OCI-LY1 (cell line): Measurements from ENCODE around the gene TMEM51.

Experiments
- H2AFZ ChIP-seq: fragments of 200-600 bp; sonication (generic), shearing (Covaris generic); 2 replicates; pipeline ENCODE4 v1.6.0; 2014; ENCODE audit warnings: antibody characterized with exemption, mild to moderate bottlenecking, low read length
- H3F3A ChIP-seq: fragments of 200-600 bp; sonication (generic), shearing (Covaris generic); 2 replicates; pipeline ENCODE4 v1.6.0; 2014; ENCODE audit warnings: mild to moderate bottlenecking, antibody characterized with exemption, low read length, moderate library complexity; ENCODE audit not compliant: insufficient read depth
- H3K27ac ChIP-seq: fragments of 200-600 bp; sonication (generic); 2 replicates; pipeline ENCODE4 v1.5.1; 2014; ENCODE audit warnings: low read length, mixed run types, mild to moderate bottlenecking, low read depth; ENCODE audit not compliant: poor library complexity, severe bottlenecking
- H3K27me3 ChIP-seq: fragments of 200-600 bp; sonication (generic); 2 replicates; pipeline ENCODE4 v1.6.0; 2014; ENCODE audit warnings: antibody characterized with exemption, mild to moderate bottlenecking, low read length, moderate library complexity; ENCODE audit not compliant: insufficient read depth
- H3K36me3 ChIP-seq: fragments of 200-600 bp; sonication (generic); 2 replicates; pipeline ENCODE4 v1.6.1; 2014; ENCODE audit warnings: mild to moderate bottlenecking, antibody characterized with exemption, low read length, moderate library complexity, mixed read lengths; ENCODE audit not compliant: insufficient read depth
- H3K4me1 ChIP-seq: fragments of 200-600 bp; sonication (generic); 2 replicates; pipeline ENCODE4 v1.5.1; 2014; ENCODE audit warnings: mild to moderate bottlenecking, low read length, moderate library complexity; ENCODE audit not compliant: insufficient read depth, severe bottlenecking
- H3K4me2 ChIP-seq: fragments of 200-600 bp; sonication (generic), shearing (Covaris generic); 2 replicates; pipeline ENCODE4 v1.6.1; 2014; ENCODE audit warnings: low read length
- H3K4me3 ChIP-seq: fragments of 200-600 bp; sonication (generic); 2 replicates; pipeline ENCODE4 v1.5.1; 2014; ENCODE audit warnings: low read length, low read depth, mild to moderate bottlenecking, mixed read lengths; ENCODE audit not compliant: poor library complexity, severe bottlenecking
- H3K79me2 ChIP-seq: fragments of 200-600 bp; shearing (Covaris generic); 2 replicates; pipeline ENCODE4 v1.6.1; 2016; ENCODE audit warnings: mixed run types, low read length, mixed read lengths; ENCODE audit not compliant: insufficient read depth
- H3K9ac ChIP-seq: fragments of 200-600 bp; sonication (generic), shearing (Covaris generic); 2 replicates; pipeline ENCODE4 v1.6.1; 2014; ENCODE audit warnings: mild to moderate bottlenecking, low read length, mixed read lengths
- H3K9me2 ChIP-seq: fragments of 200-600 bp; sonication (generic), shearing (Covaris generic); 2 replicates; pipeline ENCODE4 v1.6.1; 2014; ENCODE audit warnings: low read depth, mild to moderate bottlenecking, low read length, mixed read lengths
- H3K9me3 ChIP-seq: fragments of 200-600 bp; shearing (Covaris generic); 2 replicates; pipeline ENCODE4 v1.6.1; 2014; ENCODE audit warnings: low read length, mixed read lengths
- H4K20me1 ChIP-seq: fragments of 200-600 bp; sonication (generic), shearing (Covaris generic); 2 replicates; pipeline ENCODE4 v1.6.0; 2016; ENCODE audit warnings: mild to moderate bottlenecking, low read length; ENCODE audit not compliant: insufficient read depth
- CTCF ChIP-seq: fragments of 200-600 bp; sonication (generic), shearing (Covaris generic); IDR thresholded peaks from 2 replicates; pipeline ENCODE4 v1.5.1; 2017; ENCODE audit warnings: mild to moderate bottlenecking, antibody characterized with exemption, low read length, moderate library complexity, mixed read lengths
- EZH2 ChIP-seq: fragments of 200-600 bp; sonication (generic), shearing (Covaris generic); IDR thresholded peaks from 2 replicates; pipeline ENCODE4 v1.8.0; 2017; ENCODE audit warnings: borderline replicate concordance, mixed run types, mild to moderate bottlenecking, antibody characterized with exemption, low read length, moderate library complexity, mixed read lengths

TMEM51 gene

DNA sequence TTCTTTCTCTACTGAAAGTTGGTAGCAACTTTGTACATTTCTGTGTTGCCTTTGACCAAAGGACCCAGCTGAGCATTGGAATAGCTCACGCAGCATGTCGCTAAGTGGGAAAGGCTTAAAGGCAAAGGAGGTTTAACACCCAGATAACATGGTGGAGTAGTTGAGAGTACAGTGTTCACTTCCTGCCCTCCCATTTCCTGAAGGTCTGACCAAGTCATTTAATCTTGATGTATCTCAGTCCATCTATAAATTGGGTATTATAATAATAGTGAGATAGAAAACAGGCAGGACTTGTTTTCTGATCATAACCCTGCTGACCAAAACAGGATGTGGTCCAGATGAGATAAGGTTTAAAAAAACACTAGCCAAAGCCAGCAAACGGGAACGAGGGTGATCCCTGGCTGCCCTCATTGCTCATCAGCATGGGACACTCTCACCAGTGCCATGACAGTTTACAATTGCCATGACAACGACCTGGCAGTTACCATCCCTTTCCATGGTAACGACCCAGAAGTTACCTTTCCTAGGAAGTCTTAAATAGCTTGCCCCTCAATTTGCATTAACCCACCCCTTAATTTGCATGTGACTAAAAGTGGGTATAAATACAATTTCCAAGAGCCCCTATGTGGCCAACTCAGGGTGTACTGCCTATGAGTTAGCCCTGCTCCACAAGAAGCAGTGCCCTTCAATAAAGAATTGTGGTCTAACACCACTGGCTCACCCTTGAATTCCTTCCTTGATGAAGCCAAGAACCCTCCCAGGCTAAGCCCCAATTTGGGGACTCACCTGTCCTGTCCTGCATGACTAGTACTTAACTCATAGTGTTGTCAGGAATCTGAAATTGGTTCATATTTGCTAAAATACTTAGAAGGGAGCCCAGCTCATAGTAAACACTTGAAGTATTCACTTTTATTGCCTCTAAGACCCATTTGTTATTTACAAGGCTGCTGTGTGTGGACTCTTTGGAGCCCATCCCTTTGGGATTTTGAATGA lies 65.0 kb downstream of the TMEM51 start:
- Histone ChIP-seq H3K27me3 (peaks cover 9% of the 10 kb centered on the region; the same call in 1 of the 2 replicates), H3K9me3 (no peaks in the 10 kb centered on the region), H3K4me1 (no peaks in the 10 kb centered on the region), H3K27ac (no peak overlapping the region), H2AFZ (no peak overlapping the region), H3K79me2 (no peaks in the 10 kb centered on the region), H4K20me1 (no peaks in the 10 kb centered on the region), H3F3A (no peaks in the 10 kb centered on the region), H3K4me3 (no peak overlapping the region), H3K4me2 (no peak overlapping the region), H3K9me2 (no peaks in the 10 kb centered on the region), H3K9ac (no peak overlapping the region), H3K36me3 (no peaks in the 10 kb centered on the region)
- TF ChIP-seq EZH2 (no peak), CTCF (no peak)

DNA sequence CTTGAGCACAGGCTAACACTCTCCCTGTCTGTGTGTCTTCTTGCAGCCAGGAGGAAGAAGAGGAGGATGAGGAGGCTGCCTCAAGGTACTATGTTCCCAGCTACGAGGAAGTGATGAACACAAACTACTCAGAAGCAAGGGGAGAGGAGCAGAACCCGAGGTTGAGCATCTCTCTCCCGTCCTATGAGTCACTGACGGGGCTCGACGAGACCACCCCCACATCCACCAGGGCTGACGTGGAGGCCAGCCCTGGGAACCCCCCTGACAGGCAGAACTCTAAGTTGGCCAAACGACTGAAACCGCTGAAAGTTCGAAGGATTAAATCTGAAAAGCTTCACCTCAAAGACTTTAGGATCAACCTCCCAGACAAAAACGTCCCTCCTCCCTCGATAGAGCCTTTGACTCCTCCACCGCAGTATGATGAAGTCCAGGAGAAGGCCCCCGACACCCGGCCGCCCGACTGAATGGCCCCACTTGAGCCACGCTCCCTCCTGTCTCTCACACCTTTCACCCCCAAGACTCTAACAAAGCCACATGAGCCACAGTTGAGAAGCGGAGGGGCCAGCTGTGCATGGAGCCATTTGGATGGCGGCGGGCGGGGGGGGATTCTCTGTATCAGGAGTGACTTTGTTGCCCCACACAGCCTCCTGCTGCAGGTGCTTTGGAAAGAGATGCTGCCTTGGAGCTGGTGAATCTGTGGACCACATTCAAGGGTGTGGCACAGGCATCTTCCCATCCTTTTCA lies 65.9 kb downstream of the TMEM51 start:
- no peaks in the 10 kb centered on the region for H3K4me1 ChIP-seq
- H3F3A ChIP-seq, result no peaks in the 10 kb centered on the region
- no peak overlapping the region for H3K4me2 ChIP-seq
- no peaks in the 10 kb centered on the region for H3K79me2 ChIP-seq
- H3K4me3 ChIP-seq, result no peak overlapping the region
- no peak overlapping the region for H3K9ac ChIP-seq
- H2AFZ ChIP-seq, result no peak overlapping the region
- no peaks in the 10 kb centered on the region for H3K9me3 ChIP-seq
- no peak overlapping the region for H3K27ac ChIP-seq
- H3K36me3 ChIP-seq, result no peaks in the 10 kb centered on the region
- no peak for TF ChIP-seq CTCF
- no peak for TF ChIP-seq EZH2
- H3K27me3 ChIP-seq, result peaks cover 9% of the 10 kb centered on the region; the same call in 1 of the 2 replicates
- H4K20me1 ChIP-seq, result no peaks in the 10 kb centered on the region
- no peaks in the 10 kb centered on the region for H3K9me2 ChIP-seq

GRCh38 chr1:15220024-15220392 lies 66.5 kb downstream of the TMEM51 start:
- Histone ChIP-seq H2AFZ (no peak overlapping the region), H3F3A (no peaks in the 10 kb centered on the region), H3K36me3 (no peaks in the 10 kb centered on the region), H3K4me1 (no peaks in the 10 kb centered on the region), H3K9me3 (no peaks in the 10 kb centered on the region), H4K20me1 (no peaks in the 10 kb centered on the region), H3K79me2 (no peaks in the 10 kb centered on the region), H3K9me2 (no peaks in the 10 kb centered on the region), H3K4me2 (no peak overlapping the region), H3K27ac (no peak overlapping the region), H3K9ac (no peak overlapping the region), H3K4me3 (no peak overlapping the region), H3K27me3 (peaks cover 9% of the 10 kb centered on the region; the same call in 1 of the 2 replicates)
- TF ChIP-seq CTCF (no peak), EZH2 (no peak)
